Esophagus squamous epithelium (tissue), 5 donors: ENCODE results near the gene NSMCE3. TPM values are rescaled to one million over a fixed set of nuclear protein-coding genes. Genes with fewer than 3 reads are reported as not detected.

Source experiments
- DNase-seq: peaks from one replicate; lab custom pipeline; 2025; lab: John Stamatoyannopoulos, UW
- H3K27ac ChIP-seq, 4 donors: fragments of 200-600 bp; sonication (generic); one replicate each; pipeline ENCODE4 v1.5.1; 2016 to 2019; ENCODE audit warnings: mild to moderate bottlenecking in 1 of 4
- H3K27me3 ChIP-seq, 4 donors: fragments of 200-600 bp; sonication (generic); 1 replicate in 3 of 4; 2 replicates in 1 of 4; pipeline versions ENCODE4 v1.5.1 to v1.6.0; 2017 to 2021; ENCODE audit warnings: antibody characterized with exemption in 1 of 4
- H3K36me3 ChIP-seq, 3 donors: fragments of 200-600 bp; sonication (generic); one replicate each; pipeline ENCODE4 v1.5.1; 2016 to 2019
- H3K4me1 ChIP-seq, 3 donors: fragments of 200-600 bp; sonication (generic); one replicate each; pipeline ENCODE4 v1.5.1; 2017 to 2019
- H3K4me3 ChIP-seq, 4 donors: fragments of 200-600 bp; sonication (generic); 1 replicate in 3 of 4; 2 replicates in 1 of 4; pipeline ENCODE4 v1.5.1; 2016 to 2019; ENCODE audit warnings: mild to moderate bottlenecking in 2 of 4, moderate library complexity in 1 of 4
- H3K9me3 ChIP-seq, 3 donors: fragments of 200-600 bp; sonication (generic); one replicate each; pipeline ENCODE4 v1.5.1; 2016 to 2019
- CTCF ChIP-seq, 6 experiments: fragments of 450-650 bp in 4 of 6; fragments of 200-600 bp in 2 of 6; sonication (generic) in 2 of 6; IDR thresholded peaks; one replicate each; pipeline ENCODE4 v1.5.1; 2016 to 2019; ENCODE audit warnings: antibody characterized with exemption in 6 of 6, mild to moderate bottlenecking in 4 of 6, moderate library complexity in 4 of 6
- POLR2A ChIP-seq, 4 donors: fragments of 450-650 bp; IDR thresholded peaks; one replicate each; pipeline ENCODE4 v1.6.1; 2017; ENCODE audit warnings: antibody characterized with exemption in 4 of 4, mild to moderate bottlenecking in 4 of 4, moderate library complexity in 3 of 4
- WGBS, 2 donors: methylation state at CpG; one replicate each; pipeline ENCODE4 v1.1.5; 2018; 5-methylcytosine and 5-hydroxymethylcytosine counted together
- intact Hi-C: fragments of 100-400 bp; cut with DNase I; formaldehyde crosslinking; loops from one replicate; pipeline ENCODE4 v1.15.0; 2022
- total RNA-seq, 4 donors: library from RNA; depleted of rRNA; stranded (reverse); fragments of >200 nt; gene quantifications; one replicate each; pipeline ENCODE4 v1.1.0, GENCODE V29; 2016
- donor health status: DM: yes; HTN: yes; CAD: no.

The NSMCE3 gene
- total RNA-seq, 4 donors from 2014 or later: 4.0 to 9.6 (median 5.5) TPM

GRCh38 chr15:29294732-29295325, 25.2 kb upstream of the NSMCE3 start:
- no peak overlapping the region for H3K4me3 ChIP-seq
- H3K36me3 ChIP-seq: no peaks in the 10 kb centered on the region
- H3K4me1 ChIP-seq: no peaks in the 10 kb centered on the region
- TF ChIP-seq CTCF (IDR thresholded peaks at IDR 0.05): no peak
- H3K9me3 ChIP-seq: no peaks in the 10 kb centered on the region
- H3K27me3 ChIP-seq: no peaks in the 10 kb centered on the region
- no peak overlapping the region for H3K27ac ChIP-seq
- no peak for DNase-seq
- 28 to 31% methylated on average over 4 to 5 of the region's 7 CpGs for WGBS, 2 donors
- intact Hi-C loops: no loop called here

DNA sequence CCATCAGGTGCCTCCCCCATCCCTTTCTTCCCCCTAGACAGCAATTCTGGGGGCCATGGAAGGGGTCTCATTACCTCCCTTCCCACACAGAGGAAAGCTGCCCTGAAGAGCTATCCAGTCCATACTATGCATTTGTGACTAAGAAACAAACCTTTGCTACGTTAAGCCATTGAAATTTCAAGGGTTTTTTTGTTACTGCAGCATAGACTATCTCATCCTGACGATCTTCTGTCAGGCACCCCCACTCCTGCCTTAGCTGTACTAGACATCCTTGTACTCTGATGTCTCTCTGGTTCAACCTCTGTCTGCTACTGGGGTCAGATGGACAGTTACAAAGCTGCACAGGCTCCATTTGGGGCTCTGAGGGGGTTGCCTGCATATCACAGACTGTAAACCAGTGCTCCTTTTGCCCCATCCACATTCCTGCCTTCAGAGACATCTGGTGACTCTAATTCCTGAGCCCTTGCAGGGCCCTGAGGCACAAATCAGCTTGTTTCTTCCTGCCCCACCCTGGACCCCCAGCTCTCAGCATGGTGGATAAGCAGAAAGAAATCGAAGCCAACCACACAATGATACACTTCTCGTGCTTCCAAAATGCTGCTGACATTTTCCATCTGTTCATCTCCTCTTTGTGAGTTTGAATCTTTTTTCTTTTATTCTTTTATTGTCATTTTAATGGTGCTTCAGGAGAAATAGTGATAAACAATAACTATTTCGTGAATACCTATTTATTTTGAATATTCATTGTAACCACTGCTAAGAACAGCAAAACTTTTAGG, 21.6 kb upstream of the NSMCE3 start:
- no peaks in the 10 kb centered on the region for H3K9me3 ChIP-seq
- no peaks in the 10 kb centered on the region for H3K4me1 ChIP-seq
- TF ChIP-seq CTCF (IDR thresholded peaks at IDR 0.05) (no peak), POLR2A (IDR thresholded peaks at IDR 0.05) (no peak)
- no peak overlapping the region for H3K27ac ChIP-seq
- no peaks in the 10 kb centered on the region for H3K36me3 ChIP-seq
- H3K27me3 ChIP-seq: no peaks in the 10 kb centered on the region
- intact Hi-C loops: no loop called here
- no peak for DNase-seq
- H3K4me3 ChIP-seq: no peak overlapping the region
- WGBS, 2 donors: 61 to 63% methylated on average over 5 of the region's 5 CpGs

GRCh38 chr15:29289173-29289572, 19.6 kb upstream of the NSMCE3 start:
- Histone ChIP-seq H3K27ac (no peak overlapping the region), H3K27me3 (no peaks in the 10 kb centered on the region), H3K36me3 (no peaks in the 10 kb centered on the region), H3K4me3 (no peak overlapping the region), H3K4me1 (no peaks in the 10 kb centered on the region), H3K9me3 (no peaks in the 10 kb centered on the region)
- no peak for DNase-seq
- WGBS, 2 donors: 67 to 75% methylated on average over 3 of the region's 3 CpGs
- intact Hi-C loops: no loop called here
- TF ChIP-seq POLR2A (IDR thresholded peaks at IDR 0.05): no peak
- TF ChIP-seq CTCF (IDR thresholded peaks at IDR 0.05): no peak

GRCh38 chr15:29285386-29285785, 15.8 kb upstream of the NSMCE3 start:
- Histone ChIP-seq H3K36me3 (no peaks in the 10 kb centered on the region), H3K4me1 (no peaks in the 10 kb centered on the region), H3K27me3 (peaks cover 0 to 9% (median 0%) of the 10 kb centered on the region in 4 donors), H3K9me3 (no peaks in the 10 kb centered on the region), H3K27ac (no peak overlapping the region), H3K4me3 (no peak overlapping the region)
- no peak for TF ChIP-seq CTCF (IDR thresholded peaks at IDR 0.05)
- no peak for TF ChIP-seq POLR2A (IDR thresholded peaks at IDR 0.05)
- intact Hi-C loops: no loop called here
- DNase-seq: no peak

- no peak overlapping the region for H3K4me3 ChIP-seq
- H3K9me3 ChIP-seq: no peaks in the 10 kb centered on the region
- H3K36me3 ChIP-seq: no peaks in the 10 kb centered on the region
- intact Hi-C loops: no loop called here
- H3K27me3 ChIP-seq: peaks cover 0 to 10% (median 0%) of the 10 kb centered on the region in 4 donors
- no peak for TF ChIP-seq CTCF (IDR thresholded peaks at IDR 0.05)
- no peak for TF ChIP-seq POLR2A (IDR thresholded peaks at IDR 0.05)
- H3K4me1 ChIP-seq: no peaks in the 10 kb centered on the region
- no peak overlapping the region for H3K27ac ChIP-seq
- DNase-seq: no peak
- 30% methylated on average over 1 of the region's 1 CpG; no CpG with 5 or more reads in 1 of the 2 donors for WGBS, 2 donors
These were observed 13.8 kb upstream of the NSMCE3 start for GRCh38 chr15:29283381-29283780.
